ENCODE results near the gene ANAPC10. TPM values are rescaled to one million over a fixed set of nuclear protein-coding genes. Genes with fewer than 3 reads are reported as not detected.

Gene ANAPC10
- total and polyA plus RNA-seq, 2 experiments from 2014 or later: 34.4 to 59.2 TPM

GRCh38 chr4:145071560-145071959, 26.4 kb downstream of the ANAPC10 start (continued):
- no peak for TF ChIP-seq ZNF462 (CRISPR knock-in tag; IDR thresholded peaks at IDR 0.05)
- no peak for TF ChIP-seq NANOG (IDR thresholded peaks at IDR 0.05; ENCODE audit: borderline replicate concordance)

- Mint-ChIP-seq H3K36me3 (ENCODE audit: low read depth) (no peaks in the 10 kb centered on the region), H3K4me3 (no peak overlapping the region), H3K9me3 (no peaks in the 10 kb centered on the region), H3K27me3 (ENCODE audit: insufficient read depth, low read depth, poor library complexity) (no peaks in the 10 kb centered on the region), H3K27ac (no peak overlapping the region), H3K4me1 (peaks cover 30% of the 10 kb centered on the region)
- Histone ChIP-seq H3K4me1 (ENCODE audit: insufficient read depth) (peaks cover 25% of the 10 kb centered on the region), H3K4me3 (no peak overlapping the region), H2AFZ (no peak overlapping the region), H3K27me3 (ENCODE audit: insufficient read depth) (no peaks in the 10 kb centered on the region), H4K20me1 (replicated peaks; ENCODE audit: insufficient read depth) (peaks cover 3% of the 10 kb centered on the region; the same call in 1 of the 2 replicates), H3K36me3 (ENCODE audit: insufficient read depth) (no peaks in the 10 kb centered on the region), H3K4me2 (no peak overlapping the region), H3K9me2 (ENCODE audit: insufficient read depth) (no peaks in the 10 kb centered on the region), H3K79me2 (replicated peaks; ENCODE audit: insufficient read depth) (peaks cover 5% of the 10 kb centered on the region; the same call in 1 of the 2 replicates), H3F3A (replicated peaks; ENCODE audit: low read depth) (no peaks in the 10 kb centered on the region), H3K27ac (ENCODE audit: low read depth) (no peak overlapping the region)
- DNase-seq (ENCODE audit: low spot score) (no peak), ATAC-seq (no peak)
- TF ChIP-seq CREB1 (CRISPR knock-in tag; IDR thresholded peaks at IDR 0.05; ENCODE audit: low read depth): no peak
- no peak for TF ChIP-seq ETS1 (IDR thresholded peaks at IDR 0.05)
- TF ChIP-seq ZNF331 (CRISPR knock-in tag; IDR thresholded peaks at IDR 0.05; ENCODE audit: low read depth): no peak
- no peak for TF ChIP-seq REST (IDR thresholded peaks at IDR 0.05; ENCODE audit: unreplicated experiment)
- no peak for TF ChIP-seq ZNF114 (CRISPR knock-in tag; IDR thresholded peaks at IDR 0.05)
- no peak for TF ChIP-seq POLR2AphosphoS5 (IDR thresholded peaks at IDR 0.05; ENCODE audit: low read depth)
- no peak for TF ChIP-seq EZH2phosphoT487 (IDR thresholded peaks at IDR 0.05; ENCODE audit: unreplicated experiment)
Observed at GRCh38 chr4:145069361-145069760, 28.6 kb downstream of the ANAPC10 start.

Measured in GM23338 (cell line).